GM12892 (cell line): ENCODE measurements around the gene CDK19.

ENCODE experiments used
- DNase-seq: peaks from one replicate; pipeline ENCODE4 v3.0.0; 2011; ENCODE audit not compliant: insufficient read length
- FAIRE-seq: peaks from 2 replicates; lab custom pipeline; 2011; peaks lifted over from hg19 to GRCh38; lab: Jason Lieb, UNC
- POLR2A ChIP-seq: IDR thresholded peaks from 2 replicates; pipeline ENCODE4 v1.6.1; 2011; ENCODE audit warnings: low read depth, low read length, control low read depth
- POLR2AphosphoS5 ChIP-seq: IDR thresholded peaks from 2 replicates; pipeline ENCODE4 v1.6.1; 2011; ENCODE audit warnings: low read depth, low read length, control low read depth
- TAF1 ChIP-seq: IDR thresholded peaks from 2 replicates; pipeline ENCODE4 v1.6.1; 2011; ENCODE audit warnings: low read depth, mild to moderate bottlenecking, control low read depth, low read length, borderline replicate concordance

Gene CDK19

GRCh38 chr6:110682460-110682853 lies 132.8 kb downstream of the CDK19 start:
- no peak for DNase-seq
- TF ChIP-seq POLR2AphosphoS5 (no peak), TAF1 (0 out of 2 replicates have a peak, but pooled peaks have one; percentile 38)
- peak; percentile 87 for FAIRE-seq

GRCh38 chr6:110681543-110682459 lies 133.5 kb downstream of the CDK19 start:
- TF ChIP-seq POLR2A (no peak), TAF1 (no peak), POLR2AphosphoS5 (no peak)
- no peak for FAIRE-seq
- DNase-seq: no peak

- TF ChIP-seq POLR2A (no peak), TAF1 (no peak), POLR2AphosphoS5 (no peak)
- no peak for FAIRE-seq
- no peak for DNase-seq
Observed at GRCh38 chr6:110676396-110676795, 138.9 kb downstream of the CDK19 start.

DNA sequence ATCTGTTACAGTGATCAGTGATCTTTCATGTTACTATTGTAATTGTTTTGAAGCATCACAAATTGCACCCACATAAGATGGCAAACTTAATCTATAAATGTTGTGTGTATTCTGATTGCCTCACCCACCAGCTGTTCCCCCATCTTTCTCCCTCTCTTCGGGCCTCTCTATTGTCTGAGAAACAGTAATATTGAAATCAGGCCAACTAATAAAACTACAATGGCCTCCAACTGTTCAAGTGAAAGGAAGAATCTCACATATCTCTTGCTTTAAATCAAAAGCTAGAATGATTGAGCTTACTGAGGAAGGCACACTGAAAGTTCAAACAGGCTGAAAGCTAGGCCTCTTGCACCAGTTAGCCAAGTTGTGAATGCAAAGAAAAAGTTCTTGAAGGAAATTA lies 141.2 kb downstream of the CDK19 start:
- no peak for FAIRE-seq
- no peak for TF ChIP-seq POLR2A
- TF ChIP-seq POLR2AphosphoS5: no peak
- no peak for TF ChIP-seq TAF1
- DNase-seq: no peak

DNA sequence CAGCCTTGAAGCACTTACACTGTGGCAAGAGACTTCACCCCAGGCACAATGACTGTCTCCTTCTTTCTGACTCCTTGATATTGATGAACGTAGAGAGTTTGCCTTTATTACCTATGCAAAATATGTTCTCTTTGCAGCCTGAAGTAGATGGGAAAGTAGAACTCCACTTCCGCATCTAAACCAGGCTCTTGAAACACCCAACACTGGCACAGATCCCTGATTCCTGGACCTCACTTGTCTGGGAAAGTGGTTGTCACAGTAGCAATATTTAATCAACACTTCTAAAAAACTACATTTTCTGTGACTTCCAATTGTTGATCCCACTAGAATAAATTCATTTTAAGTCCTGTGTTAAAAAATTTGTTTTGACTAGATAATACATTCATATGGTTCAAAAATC lies 143.1 kb downstream of the CDK19 start:
- FAIRE-seq: no peak
- DNase-seq: no peak
- no peak for TF ChIP-seq POLR2AphosphoS5
- TF ChIP-seq TAF1: no peak
- TF ChIP-seq POLR2A: no peak

- DNase-seq: no peak
- no peak for FAIRE-seq
- TF ChIP-seq TAF1 (no peak), POLR2A (no peak)
Observed at GRCh38 chr6:110671447-110671846, 143.8 kb downstream of the CDK19 start.

DNA sequence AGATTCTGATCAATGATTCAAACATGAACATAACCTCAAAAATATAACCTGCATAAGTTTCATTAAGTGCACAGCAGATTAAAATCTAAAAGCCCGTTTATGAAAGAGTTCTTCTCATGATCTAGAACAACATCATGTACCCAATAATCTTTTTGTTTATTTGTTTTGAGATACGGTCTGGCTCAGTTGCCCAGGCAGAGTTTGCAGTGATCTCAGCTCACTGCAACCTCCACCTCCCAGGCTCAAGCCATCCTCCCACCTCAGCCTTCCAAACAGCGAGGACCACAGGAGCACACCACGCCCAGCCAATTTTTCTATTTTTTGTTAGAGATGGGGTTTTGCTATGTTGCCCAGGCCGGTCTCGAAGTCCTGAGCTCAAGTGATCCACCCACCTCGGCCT lies 149.7 kb downstream of the CDK19 start:
- DNase-seq: no peak
- TF ChIP-seq TAF1 (no peak), POLR2A (no peak), POLR2AphosphoS5 (no peak)
- FAIRE-seq: no peak

DNA sequence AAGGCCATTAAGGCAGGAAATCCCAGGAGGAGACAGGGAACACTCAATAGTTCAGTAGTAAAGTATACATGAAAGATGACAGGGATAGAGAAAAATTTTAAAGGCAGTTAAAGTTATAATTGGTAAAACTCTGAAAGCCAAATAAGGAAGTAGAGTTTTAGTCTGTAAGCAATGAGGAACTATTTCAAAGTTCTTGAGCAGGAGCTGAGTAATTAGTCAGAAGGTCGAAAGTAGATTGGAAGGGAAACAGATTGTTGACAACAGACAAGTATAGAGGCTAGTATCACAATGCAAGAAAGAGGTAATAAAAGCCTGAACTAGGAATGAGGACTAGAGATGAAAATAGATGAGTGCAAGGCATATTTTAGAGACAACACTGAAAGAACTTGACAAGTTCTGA lies 150.3 kb downstream of the CDK19 start:
- FAIRE-seq (no peak), DNase-seq (no peak)
- no peak for TF ChIP-seq TAF1
- TF ChIP-seq POLR2A: no peak
- no peak for TF ChIP-seq POLR2AphosphoS5

DNA sequence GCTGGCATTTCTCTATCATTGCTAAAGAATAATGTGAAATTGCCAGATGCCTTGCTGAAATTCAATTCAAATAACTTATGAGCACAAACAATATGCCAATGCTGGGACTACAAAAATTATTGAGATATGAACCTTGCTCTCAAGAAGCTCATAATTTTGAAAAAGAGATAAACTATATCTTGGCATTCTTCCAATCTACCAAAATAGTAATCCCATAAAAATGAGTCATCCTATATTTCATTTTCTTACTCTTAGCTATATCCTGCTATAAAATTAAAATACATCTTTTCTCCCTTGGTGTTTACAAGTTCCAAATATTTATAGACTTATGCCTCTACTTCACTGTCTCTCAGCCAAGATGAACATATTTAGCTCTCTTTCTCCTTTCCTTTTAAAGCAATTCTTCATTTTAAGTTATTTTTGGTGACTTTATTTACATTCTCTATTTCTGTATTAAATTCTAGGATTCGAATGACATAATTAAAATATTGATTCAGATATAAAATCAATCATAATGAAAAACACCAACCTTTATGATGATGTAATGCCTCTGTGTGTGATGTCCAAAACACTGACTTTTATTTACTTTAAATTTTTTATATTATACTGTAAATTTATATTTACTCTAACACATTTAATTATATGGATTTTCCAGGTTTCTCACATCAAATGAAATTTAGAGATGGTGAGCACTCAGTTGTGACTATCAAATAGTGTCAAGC lies 152.6 kb downstream of the CDK19 start:
- DNase-seq (no peak), FAIRE-seq (no peak)
- TF ChIP-seq TAF1: no peak
- TF ChIP-seq POLR2A: no peak
- no peak for TF ChIP-seq POLR2AphosphoS5

DNA sequence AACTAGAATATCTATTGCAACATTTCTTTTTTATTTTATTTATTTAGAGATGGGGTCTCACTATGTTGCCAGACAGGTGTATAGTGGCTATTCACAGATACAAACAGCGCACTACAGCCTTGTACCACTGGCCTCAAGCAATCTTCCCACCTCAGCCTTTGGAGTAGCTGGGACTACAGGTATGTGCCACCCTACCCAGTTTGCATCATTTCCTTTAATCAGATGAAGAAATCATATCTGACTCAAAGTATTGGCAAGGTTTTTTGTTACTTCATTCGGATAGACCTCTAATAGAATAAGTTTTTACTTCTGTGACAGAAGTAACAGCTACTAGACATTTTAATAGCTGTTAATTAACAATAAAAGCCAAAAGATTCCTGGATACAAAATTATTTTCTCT lies 153.9 kb downstream of the CDK19 start:
- TF ChIP-seq POLR2A (no peak), POLR2AphosphoS5 (no peak), TAF1 (no peak)
- no peak for DNase-seq
- FAIRE-seq: no peak

- DNase-seq (no peak), FAIRE-seq (no peak)
- TF ChIP-seq POLR2AphosphoS5 (no peak), POLR2A (no peak), TAF1 (no peak)
Observed at GRCh38 chr6:110660066-110660655, 155.1 kb downstream of the CDK19 start.

GRCh38 chr6:110658631-110659211 lies 156.5 kb downstream of the CDK19 start:
- TF ChIP-seq TAF1 (no peak), POLR2AphosphoS5 (no peak), POLR2A (no peak)
- DNase-seq (no peak), FAIRE-seq (no peak)
